Mammary epithelial cell (primary cell): ENCODE measurements around the gene PRSS36.

Experiments
- EZH2 ChIP-seq: IDR thresholded peaks from 2 replicates; pipeline ENCODE4 v1.6.1; 2012; ENCODE audit warnings: low read length, inconsistent platforms, borderline replicate concordance
- TF ChIP-seq, protein P1 (sequence below), 2 donors: IDR thresholded peaks in 1 of 2; conservative IDR thresholded peaks in 1 of 2; 2 replicates each; pipeline ENCODE4 v1.5.1; 2011 to 2012; ENCODE audit warnings: inconsistent platforms in 2 of 2, low read length in 2 of 2, mild to moderate bottlenecking in 2 of 2, control low read depth in 1 of 2, low read depth in 1 of 2; ENCODE audit not compliant: insufficient read depth in 1 of 2; ENCODE audit errors: extremely low read depth in 1 of 2

DNA sequence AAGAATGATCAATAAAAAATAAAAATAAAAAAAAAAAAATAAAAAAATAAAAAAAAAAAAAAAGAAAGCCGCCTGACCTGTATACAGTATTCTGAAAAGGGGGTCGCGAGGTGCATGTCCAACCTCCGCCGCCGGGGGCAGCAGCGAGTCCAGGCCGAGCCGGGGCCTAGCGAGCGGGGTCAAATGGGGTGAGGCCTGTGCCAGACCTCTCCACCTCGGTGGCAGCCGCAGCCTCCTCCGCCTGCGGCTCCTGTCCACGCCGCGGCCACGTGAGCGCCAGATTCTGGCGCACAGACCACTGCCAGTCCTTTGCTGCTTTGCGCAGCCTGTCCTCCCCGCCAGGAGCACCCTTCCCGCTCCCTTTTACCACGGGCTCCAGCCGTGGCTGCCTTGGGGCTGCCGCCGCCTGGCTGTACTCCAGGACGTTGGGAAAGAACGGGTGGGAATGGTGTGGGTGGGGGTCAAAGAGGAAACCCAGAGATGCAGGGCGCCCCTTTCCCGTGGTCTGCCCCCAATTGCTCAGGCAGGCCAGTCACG is 44.1 kb downstream of the PRSS36 start:
- TF ChIP-seq EZH2, result no peak
- TF ChIP-seq, protein P1, sequence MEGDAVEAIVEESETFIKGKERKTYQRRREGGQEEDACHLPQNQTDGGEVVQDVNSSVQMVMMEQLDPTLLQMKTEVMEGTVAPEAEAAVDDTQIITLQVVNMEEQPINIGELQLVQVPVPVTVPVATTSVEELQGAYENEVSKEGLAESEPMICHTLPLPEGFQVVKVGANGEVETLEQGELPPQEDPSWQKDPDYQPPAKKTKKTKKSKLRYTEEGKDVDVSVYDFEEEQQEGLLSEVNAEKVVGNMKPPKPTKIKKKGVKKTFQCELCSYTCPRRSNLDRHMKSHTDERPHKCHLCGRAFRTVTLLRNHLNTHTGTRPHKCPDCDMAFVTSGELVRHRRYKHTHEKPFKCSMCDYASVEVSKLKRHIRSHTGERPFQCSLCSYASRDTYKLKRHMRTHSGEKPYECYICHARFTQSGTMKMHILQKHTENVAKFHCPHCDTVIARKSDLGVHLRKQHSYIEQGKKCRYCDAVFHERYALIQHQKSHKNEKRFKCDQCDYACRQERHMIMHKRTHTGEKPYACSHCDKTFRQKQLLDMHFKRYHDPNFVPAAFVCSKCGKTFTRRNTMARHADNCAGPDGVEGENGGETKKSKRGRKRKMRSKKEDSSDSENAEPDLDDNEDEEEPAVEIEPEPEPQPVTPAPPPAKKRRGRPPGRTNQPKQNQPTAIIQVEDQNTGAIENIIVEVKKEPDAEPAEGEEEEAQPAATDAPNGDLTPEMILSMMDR (conservative IDR thresholded peaks at IDR 0.05 in 1 of 2, IDR thresholded peaks at IDR 0.05 in 1 of 2; ENCODE audit: extremely low read depth in 1 of 2, insufficient read depth in 1 of 2, low read depth in 1 of 2, low read length in 2 of 2), result peak; percentile 69 to 83
